Glutamatergic neuron (in vitro differentiated cells): ENCODE data around the gene GALNT17. TPM values are rescaled to one million over a fixed set of nuclear protein-coding genes. Genes with fewer than 3 reads are reported as not detected.
"Not testable (repeated sequence)": the region's sequence is repeated elsewhere in the genome, so short reads cannot be mapped to it uniquely, and the experiment has no call there.

ENCODE experiments used
- DNase-seq: peaks from one replicate; pipeline ENCODE4 v3.0.0; 2022
- H3K27ac Mint-ChIP-seq: one replicate; pipeline ENCODE4 v1.8.0; 2020; ENCODE audit warnings: mild to moderate bottlenecking, mixed read lengths, inconsistent platforms; ENCODE audit not compliant: unreplicated experiment
- H3K27me3 Mint-ChIP-seq: one replicate; pipeline ENCODE4 v1.8.0; 2020; ENCODE audit warnings: mild to moderate bottlenecking, moderate library complexity, mixed read lengths, inconsistent platforms; ENCODE audit not compliant: unreplicated experiment
- H3K36me3 Mint-ChIP-seq: one replicate; pipeline ENCODE4 v1.8.0; 2020; ENCODE audit warnings: mild to moderate bottlenecking, mixed read lengths, inconsistent platforms; ENCODE audit not compliant: unreplicated experiment
- H3K4me1 Mint-ChIP-seq: one replicate; pipeline ENCODE4 v1.8.0; 2020; ENCODE audit warnings: mild to moderate bottlenecking, low read depth, mixed read lengths, inconsistent platforms; ENCODE audit not compliant: unreplicated experiment
- H3K4me3 Mint-ChIP-seq: one replicate; pipeline ENCODE4 v1.8.0; 2020; ENCODE audit warnings: mild to moderate bottlenecking, mixed read lengths, inconsistent platforms; ENCODE audit not compliant: unreplicated experiment
- H3K9me3 Mint-ChIP-seq: one replicate; pipeline ENCODE4 v1.8.0; 2020; ENCODE audit warnings: mild to moderate bottlenecking, moderate library complexity, mixed read lengths, inconsistent platforms; ENCODE audit not compliant: unreplicated experiment
- CTCF ChIP-seq: fragments of 200-600 bp; sonication (generic); IDR thresholded peaks from one replicate; pipeline ENCODE4 v1.5.0; 2021; ENCODE audit not compliant: partially characterized antibody, unreplicated experiment
- total RNA-seq: library from RNA; stranded (reverse); fragmentation: NEBNext Ultra II Directional; extraction: Animal tissue kit (Norgen Biotek cat#: 25700); gene quantifications from one replicate; pipeline ENCODE4 v1.2.1, GENCODE V29; 2021; ENCODE audit not compliant: unreplicated experiment

The GALNT17 gene
- total RNA-seq, 1 donor from 2014 or later, result 42.0 TPM

GRCh38 chr7:71193099-71193810, 61.3 kb downstream of the GALNT17 start:
- Mint-ChIP-seq H3K4me3 (peak overlapping the region; percentile 59), H3K36me3 (peaks cover 22% of the 10 kb centered on the region), H3K4me1 (peaks cover 21% of the 10 kb centered on the region), H3K9me3 (peaks cover 15% of the 10 kb centered on the region), H3K27me3 (peaks cover 2% of the 10 kb centered on the region), H3K27ac (peak overlapping the region; percentile 97)
- TF ChIP-seq CTCF, result no peak
- DNase-seq, result no peak

GRCh38 chr7:71198391-71198790, 66.4 kb downstream of the GALNT17 start:
- peaks cover 9% of the 10 kb centered on the region for H3K9me3 Mint-ChIP-seq
- peaks cover 19% of the 10 kb centered on the region for H3K4me1 Mint-ChIP-seq
- no peak overlapping the region for H3K4me3 Mint-ChIP-seq
- TF ChIP-seq CTCF, result no peak
- H3K36me3 Mint-ChIP-seq, result peaks cover 16% of the 10 kb centered on the region
- no peak overlapping the region for H3K27ac Mint-ChIP-seq
- no peak for DNase-seq
- H3K27me3 Mint-ChIP-seq, result peaks cover 2% of the 10 kb centered on the region

DNA sequence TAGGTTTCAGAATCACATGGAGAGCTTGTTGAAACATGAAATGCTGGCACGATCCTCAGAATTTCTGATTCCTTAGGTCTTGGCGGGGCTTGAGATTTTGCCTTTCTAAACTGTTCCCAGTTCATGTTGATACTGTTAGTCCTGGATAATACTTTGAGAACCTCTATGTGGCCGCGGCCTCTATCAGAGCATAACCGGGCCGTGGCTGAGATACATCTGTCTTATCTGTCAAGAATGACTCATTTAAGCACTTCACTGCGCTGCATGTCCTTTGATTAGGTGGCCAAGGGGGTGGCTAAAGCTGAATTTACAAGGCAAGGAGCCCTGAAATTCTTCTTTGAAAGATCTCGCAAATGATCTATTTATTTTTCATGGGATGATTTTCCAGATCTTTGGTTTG, 66.9 kb downstream of the GALNT17 start:
- Mint-ChIP-seq H3K27me3 (peaks cover 3% of the 10 kb centered on the region), H3K9me3 (peaks cover 8% of the 10 kb centered on the region), H3K4me3 (no peak overlapping the region), H3K27ac (no peak overlapping the region), H3K36me3 (peaks cover 18% of the 10 kb centered on the region), H3K4me1 (peaks cover 15% of the 10 kb centered on the region)
- no peak for DNase-seq
- no peak for TF ChIP-seq CTCF

GRCh38 chr7:71206184-71206583, 74.2 kb downstream of the GALNT17 start:
- Mint-ChIP-seq H3K27me3 (peaks cover 1% of the 10 kb centered on the region), H3K9me3 (peaks cover 7% of the 10 kb centered on the region), H3K4me3 (no peak overlapping the region), H3K27ac (no peak overlapping the region), H3K36me3 (peaks cover 12% of the 10 kb centered on the region), H3K4me1 (peaks cover 9% of the 10 kb centered on the region)
- no peak for TF ChIP-seq CTCF
- DNase-seq, result no peak

DNA sequence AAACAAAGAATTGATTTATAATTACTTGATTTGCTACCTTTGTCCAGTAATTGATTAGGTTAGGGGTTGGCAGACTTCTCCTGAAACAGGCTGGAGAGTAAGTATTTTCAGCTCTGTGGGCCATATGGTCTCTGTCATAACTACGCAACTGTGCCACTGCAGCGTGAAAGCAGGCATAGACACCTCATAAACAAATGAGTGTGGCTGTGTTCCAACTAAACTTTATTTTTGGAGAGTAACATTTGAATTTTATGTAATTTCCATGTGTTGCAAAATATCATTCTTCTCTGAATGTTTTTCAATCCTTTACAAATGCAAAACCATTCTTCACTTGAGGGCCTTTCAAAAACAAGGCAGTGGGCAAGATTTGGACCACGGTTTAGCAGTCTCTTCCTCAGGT, 76.9 kb downstream of the GALNT17 start:
- H3K27me3 Mint-ChIP-seq, result no peaks in the 10 kb centered on the region
- peaks cover 26% of the 10 kb centered on the region for H3K36me3 Mint-ChIP-seq
- DNase-seq, result no peak
- H3K4me3 Mint-ChIP-seq, result no peak overlapping the region
- peaks cover 5% of the 10 kb centered on the region for H3K9me3 Mint-ChIP-seq
- TF ChIP-seq CTCF, result no peak
- no peak overlapping the region for H3K27ac Mint-ChIP-seq
- H3K4me1 Mint-ChIP-seq, result peaks cover 7% of the 10 kb centered on the region

DNA sequence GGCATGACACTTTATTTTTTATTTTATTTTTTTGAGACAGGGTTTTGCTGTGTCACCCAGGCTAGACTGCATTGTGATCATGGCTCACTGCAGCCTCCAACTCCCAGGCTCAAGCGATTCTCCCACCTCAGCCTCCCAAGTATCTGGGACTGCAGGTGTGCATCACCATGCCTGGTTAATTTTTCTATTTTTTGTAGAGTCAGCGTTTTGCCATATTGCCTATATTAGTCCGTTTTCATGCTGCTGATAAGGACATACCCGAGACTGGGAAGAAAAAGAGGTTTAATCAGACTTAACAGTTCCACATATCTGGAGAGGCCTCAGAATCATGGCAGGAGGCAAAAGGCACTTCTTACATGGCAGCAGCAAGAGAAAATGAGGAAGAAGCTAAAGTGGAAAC, 77.5 kb downstream of the GALNT17 start:
- H3K27ac Mint-ChIP-seq, H3K4me3 Mint-ChIP-seq, H3K9me3 Mint-ChIP-seq, DNase-seq, H3K27me3 Mint-ChIP-seq, H3K4me1 Mint-ChIP-seq: not testable (repeated sequence)
- H3K36me3 Mint-ChIP-seq, result peaks cover 22% of the 10 kb centered on the region
